Body of pancreas (tissue), 4 donors: ENCODE data around the gene SCFD2.

ENCODE experiments used
- POLR2A ChIP-seq, 3 donors: fragments of 450-650 bp; IDR thresholded peaks; one replicate each; pipeline ENCODE4 v1.6.1; 2016; ENCODE audit warnings: antibody characterized with exemption in 3 of 3, mild to moderate bottlenecking in 2 of 3
- TF ChIP-seq, protein P1 (sequence below), 7 experiments: fragments of 450-650 bp in 4 of 7; fragments of 200-600 bp in 3 of 7; sonication (generic) in 3 of 7; IDR thresholded peaks; one replicate each; pipeline ENCODE4 v1.5.1; 2016 to 2019; ENCODE audit warnings: antibody characterized with exemption in 7 of 7

DNA sequence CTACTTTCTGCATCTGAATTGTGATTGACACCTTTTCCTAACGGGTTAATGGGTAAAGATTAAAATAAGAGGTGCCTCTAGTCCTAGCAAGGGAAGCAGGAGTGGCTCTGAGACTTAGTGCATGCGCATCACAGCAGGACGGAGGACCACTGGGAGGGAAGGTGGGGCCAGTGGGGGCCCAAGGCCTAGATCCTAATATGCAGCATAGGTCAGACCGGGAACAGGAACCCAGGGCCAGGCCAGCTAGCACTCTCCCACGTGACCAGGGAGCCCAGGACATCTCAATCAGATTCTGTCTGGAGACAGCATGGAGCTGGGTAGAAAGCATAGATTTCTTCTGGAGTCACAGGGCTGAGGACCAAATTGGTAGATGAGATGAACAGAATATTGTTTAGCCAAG lies 448.0 kb downstream of the SCFD2 start:
- TF ChIP-seq, protein P1, sequence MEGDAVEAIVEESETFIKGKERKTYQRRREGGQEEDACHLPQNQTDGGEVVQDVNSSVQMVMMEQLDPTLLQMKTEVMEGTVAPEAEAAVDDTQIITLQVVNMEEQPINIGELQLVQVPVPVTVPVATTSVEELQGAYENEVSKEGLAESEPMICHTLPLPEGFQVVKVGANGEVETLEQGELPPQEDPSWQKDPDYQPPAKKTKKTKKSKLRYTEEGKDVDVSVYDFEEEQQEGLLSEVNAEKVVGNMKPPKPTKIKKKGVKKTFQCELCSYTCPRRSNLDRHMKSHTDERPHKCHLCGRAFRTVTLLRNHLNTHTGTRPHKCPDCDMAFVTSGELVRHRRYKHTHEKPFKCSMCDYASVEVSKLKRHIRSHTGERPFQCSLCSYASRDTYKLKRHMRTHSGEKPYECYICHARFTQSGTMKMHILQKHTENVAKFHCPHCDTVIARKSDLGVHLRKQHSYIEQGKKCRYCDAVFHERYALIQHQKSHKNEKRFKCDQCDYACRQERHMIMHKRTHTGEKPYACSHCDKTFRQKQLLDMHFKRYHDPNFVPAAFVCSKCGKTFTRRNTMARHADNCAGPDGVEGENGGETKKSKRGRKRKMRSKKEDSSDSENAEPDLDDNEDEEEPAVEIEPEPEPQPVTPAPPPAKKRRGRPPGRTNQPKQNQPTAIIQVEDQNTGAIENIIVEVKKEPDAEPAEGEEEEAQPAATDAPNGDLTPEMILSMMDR (IDR thresholded peaks at IDR 0.05), result no peak
- no peak for TF ChIP-seq POLR2A (IDR thresholded peaks at IDR 0.05)
